ENCODE measurements around the gene GLP1R.

GRCh38 chr6:39104528-39104927 is 55.9 kb downstream of the GLP1R start:
- TF ChIP-seq, protein P1, sequence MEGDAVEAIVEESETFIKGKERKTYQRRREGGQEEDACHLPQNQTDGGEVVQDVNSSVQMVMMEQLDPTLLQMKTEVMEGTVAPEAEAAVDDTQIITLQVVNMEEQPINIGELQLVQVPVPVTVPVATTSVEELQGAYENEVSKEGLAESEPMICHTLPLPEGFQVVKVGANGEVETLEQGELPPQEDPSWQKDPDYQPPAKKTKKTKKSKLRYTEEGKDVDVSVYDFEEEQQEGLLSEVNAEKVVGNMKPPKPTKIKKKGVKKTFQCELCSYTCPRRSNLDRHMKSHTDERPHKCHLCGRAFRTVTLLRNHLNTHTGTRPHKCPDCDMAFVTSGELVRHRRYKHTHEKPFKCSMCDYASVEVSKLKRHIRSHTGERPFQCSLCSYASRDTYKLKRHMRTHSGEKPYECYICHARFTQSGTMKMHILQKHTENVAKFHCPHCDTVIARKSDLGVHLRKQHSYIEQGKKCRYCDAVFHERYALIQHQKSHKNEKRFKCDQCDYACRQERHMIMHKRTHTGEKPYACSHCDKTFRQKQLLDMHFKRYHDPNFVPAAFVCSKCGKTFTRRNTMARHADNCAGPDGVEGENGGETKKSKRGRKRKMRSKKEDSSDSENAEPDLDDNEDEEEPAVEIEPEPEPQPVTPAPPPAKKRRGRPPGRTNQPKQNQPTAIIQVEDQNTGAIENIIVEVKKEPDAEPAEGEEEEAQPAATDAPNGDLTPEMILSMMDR (tag by site-specific recombination; IDR thresholded peaks at IDR 0.05): no peak
- TF ChIP-seq TSHZ1 (tag by site-specific recombination; IDR thresholded peaks at IDR 0.05; ENCODE audit: borderline replicate concordance) (no peak), SALL2 (tag by site-specific recombination; IDR thresholded peaks at IDR 0.05; ENCODE audit: borderline replicate concordance) (no peak), ZNF639 (tag by site-specific recombination; IDR thresholded peaks at IDR 0.05) (no peak), ZNF121 (tag by site-specific recombination; IDR thresholded peaks at IDR 0.05) (no peak), KLF1 (tag by site-specific recombination; IDR thresholded peaks at IDR 0.05) (no peak)

Data from HEK293 (cell line).